Nephron progenitor cell (in vitro differentiated cells): Measurements from ENCODE around the gene LIX1L.

Experiments used
- DNase-seq: peaks from one replicate; pipeline ENCODE4 v3.0.0; 2021
- H3K27ac Mint-ChIP-seq: 2 replicates; pipeline ENCODE4 v1.8.0; 2021; ENCODE audit warnings: mild to moderate bottlenecking, moderate library complexity, mixed read lengths
- H3K27me3 Mint-ChIP-seq: 2 replicates; pipeline ENCODE4 v1.8.0; 2021; ENCODE audit warnings: mild to moderate bottlenecking, low read depth, mixed read lengths; ENCODE audit not compliant: poor library complexity
- H3K36me3 Mint-ChIP-seq: 2 replicates; pipeline ENCODE4 v1.8.0; 2021; ENCODE audit warnings: low read depth, mixed read lengths
- H3K4me1 Mint-ChIP-seq: 2 replicates; pipeline ENCODE4 v1.8.0; 2021; ENCODE audit warnings: mixed read lengths
- H3K4me3 Mint-ChIP-seq: 2 replicates; pipeline ENCODE4 v1.8.0; 2021; ENCODE audit warnings: mild to moderate bottlenecking, moderate library complexity, mixed read lengths
- H3K9me3 Mint-ChIP-seq: 2 replicates; pipeline ENCODE4 v1.8.0; 2021; ENCODE audit warnings: mild to moderate bottlenecking, moderate library complexity, mixed read lengths
- TF ChIP-seq, protein P1 (sequence below): fragments of 200-600 bp; sonication (generic); IDR thresholded peaks from 2 replicates; pipeline ENCODE4 v1.5.0; 2021; ENCODE audit warnings: antibody characterized with exemption

The LIX1L gene

DNA sequence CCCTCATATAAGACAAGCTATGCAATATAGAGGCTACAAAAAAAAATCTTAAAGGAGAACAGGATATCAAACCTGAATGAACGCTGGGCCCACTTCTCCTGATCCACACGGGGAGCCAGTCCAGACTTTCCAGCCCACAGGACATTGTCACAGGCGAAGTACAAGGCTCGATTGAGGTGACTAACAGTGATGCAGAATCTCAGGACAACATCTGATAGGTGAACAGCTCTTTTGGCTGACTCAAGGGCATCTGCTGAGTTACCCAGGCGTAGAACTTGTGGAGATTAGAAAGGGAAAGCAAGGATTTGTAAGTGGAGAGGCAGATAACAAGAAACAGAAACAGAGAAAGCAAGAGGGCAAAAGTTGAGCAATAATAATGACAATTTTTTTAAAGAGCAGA lies 41.1 kb downstream of the LIX1L start:
- no peaks in the 10 kb centered on the region for H3K27me3 Mint-ChIP-seq
- DNase-seq: no peak
- no peaks in the 10 kb centered on the region for H3K9me3 Mint-ChIP-seq
- H3K4me1 Mint-ChIP-seq: peaks cover 32% of the 10 kb centered on the region
- H3K27ac Mint-ChIP-seq: no peak overlapping the region
- TF ChIP-seq, protein P1, sequence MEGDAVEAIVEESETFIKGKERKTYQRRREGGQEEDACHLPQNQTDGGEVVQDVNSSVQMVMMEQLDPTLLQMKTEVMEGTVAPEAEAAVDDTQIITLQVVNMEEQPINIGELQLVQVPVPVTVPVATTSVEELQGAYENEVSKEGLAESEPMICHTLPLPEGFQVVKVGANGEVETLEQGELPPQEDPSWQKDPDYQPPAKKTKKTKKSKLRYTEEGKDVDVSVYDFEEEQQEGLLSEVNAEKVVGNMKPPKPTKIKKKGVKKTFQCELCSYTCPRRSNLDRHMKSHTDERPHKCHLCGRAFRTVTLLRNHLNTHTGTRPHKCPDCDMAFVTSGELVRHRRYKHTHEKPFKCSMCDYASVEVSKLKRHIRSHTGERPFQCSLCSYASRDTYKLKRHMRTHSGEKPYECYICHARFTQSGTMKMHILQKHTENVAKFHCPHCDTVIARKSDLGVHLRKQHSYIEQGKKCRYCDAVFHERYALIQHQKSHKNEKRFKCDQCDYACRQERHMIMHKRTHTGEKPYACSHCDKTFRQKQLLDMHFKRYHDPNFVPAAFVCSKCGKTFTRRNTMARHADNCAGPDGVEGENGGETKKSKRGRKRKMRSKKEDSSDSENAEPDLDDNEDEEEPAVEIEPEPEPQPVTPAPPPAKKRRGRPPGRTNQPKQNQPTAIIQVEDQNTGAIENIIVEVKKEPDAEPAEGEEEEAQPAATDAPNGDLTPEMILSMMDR: no peak
- peak overlapping the region; percentile 94 for H3K4me3 Mint-ChIP-seq
- peaks cover 46% of the 10 kb centered on the region for H3K36me3 Mint-ChIP-seq

DNA sequence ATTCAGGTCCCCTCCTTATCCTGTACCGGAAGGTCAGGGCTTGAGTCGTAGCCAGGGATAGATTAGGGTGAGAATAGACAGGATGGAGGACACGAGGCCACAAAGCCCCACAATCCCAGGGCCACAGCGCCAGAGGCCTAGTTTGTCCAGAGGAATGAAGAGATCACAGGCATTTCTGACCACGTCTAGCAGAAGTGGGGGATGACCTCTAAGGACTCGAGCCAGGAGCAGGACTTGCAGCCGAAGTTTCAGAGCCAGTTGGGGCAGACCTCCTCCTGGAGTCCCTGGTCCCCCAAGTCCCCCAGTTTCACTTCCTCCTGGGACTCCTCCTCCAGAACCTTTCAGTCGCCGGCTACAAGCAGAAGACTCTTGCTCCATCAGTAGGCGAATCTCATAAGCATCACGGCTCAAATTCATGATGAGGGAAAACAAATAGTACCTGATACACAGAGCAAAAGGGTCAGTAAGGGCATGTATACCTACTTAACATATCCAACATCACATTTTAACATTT lies 45.6 kb downstream of the LIX1L start:
- Mint-ChIP-seq H3K4me1 (peaks cover 23% of the 10 kb centered on the region), H3K27ac (no peak overlapping the region), H3K36me3 (peaks cover 36% of the 10 kb centered on the region), H3K27me3 (no peaks in the 10 kb centered on the region), H3K9me3 (no peaks in the 10 kb centered on the region), H3K4me3 (no peak overlapping the region)
- no peak for DNase-seq
- TF ChIP-seq, protein P1: no peak

DNA sequence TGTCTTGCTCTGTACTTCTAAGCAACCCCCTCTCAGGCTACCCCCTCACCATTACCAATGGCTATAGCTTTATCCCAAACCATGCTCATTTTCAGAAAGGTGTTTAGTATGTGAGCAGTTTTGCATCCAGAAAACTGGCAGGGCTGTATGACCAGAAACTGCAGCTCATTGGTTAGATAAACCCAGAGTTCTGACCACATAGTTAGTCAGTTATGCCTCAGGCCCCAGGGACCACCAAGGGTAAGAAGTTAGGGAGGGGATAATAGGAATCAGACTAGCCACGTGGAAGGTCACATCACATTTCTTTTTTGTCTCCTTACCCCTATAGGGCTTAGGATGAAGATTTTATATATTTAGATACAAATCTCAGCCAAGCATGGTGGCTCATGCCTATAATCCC lies 49.2 kb downstream of the LIX1L start:
- no peak for DNase-seq
- no peak overlapping the region for H3K27ac Mint-ChIP-seq

DNA sequence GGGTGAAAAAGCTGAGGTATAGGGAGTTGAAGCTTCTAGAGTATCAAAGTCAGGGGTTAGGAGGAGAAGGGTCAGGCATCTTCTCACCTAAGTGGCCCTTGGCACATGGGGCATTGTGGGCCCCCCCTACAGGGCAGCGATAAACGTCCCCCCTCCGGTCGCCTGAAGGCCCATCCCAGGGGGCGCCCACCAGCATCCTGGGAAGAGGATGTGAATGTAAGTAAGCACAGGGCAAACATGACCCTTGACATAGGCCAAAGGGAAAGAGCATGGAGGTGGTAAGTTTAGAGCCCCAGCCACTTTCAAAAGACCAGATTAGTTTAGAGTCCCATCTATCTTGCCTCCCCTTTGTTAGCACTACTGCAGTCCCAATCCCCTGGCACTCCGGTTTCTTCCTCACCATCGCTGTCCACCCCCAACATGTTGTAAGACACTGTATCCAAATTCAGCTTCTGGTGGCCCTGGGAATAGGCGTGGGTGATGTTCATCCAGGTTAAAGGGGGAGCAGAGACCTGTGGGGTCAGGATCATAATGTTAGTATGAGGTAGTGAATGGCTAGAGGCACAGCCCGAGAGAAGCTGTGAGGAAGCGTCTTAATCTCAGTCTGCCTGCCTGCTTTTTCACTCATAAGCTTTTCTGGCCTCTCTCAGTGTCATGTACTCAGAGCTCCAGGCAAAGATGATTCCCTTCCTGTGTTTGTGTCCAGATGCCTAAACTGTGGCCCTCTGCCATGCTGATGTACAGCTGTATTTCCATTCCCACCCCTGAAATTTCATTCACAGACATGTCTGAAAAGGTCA lies 50.7 kb downstream of the LIX1L start:
- Mint-ChIP-seq H3K27ac (no peak overlapping the region), H3K4me1 (peaks cover 35% of the 10 kb centered on the region), H3K27me3 (peaks cover 10% of the 10 kb centered on the region), H3K36me3 (no peaks in the 10 kb centered on the region), H3K4me3 (no peak overlapping the region), H3K9me3 (no peaks in the 10 kb centered on the region)
- TF ChIP-seq, protein P1: no peak
- DNase-seq: no peak

More for the DNA sequence above, 49.2 kb downstream of the LIX1L start:
- no peak overlapping the region for H3K4me3 Mint-ChIP-seq
- no peaks in the 10 kb centered on the region for H3K9me3 Mint-ChIP-seq
- peaks cover 4% of the 10 kb centered on the region for H3K36me3 Mint-ChIP-seq
- H3K27me3 Mint-ChIP-seq: peaks cover 5% of the 10 kb centered on the region
- peaks cover 24% of the 10 kb centered on the region for H3K4me1 Mint-ChIP-seq
- TF ChIP-seq, protein P1: no peak

DNA sequence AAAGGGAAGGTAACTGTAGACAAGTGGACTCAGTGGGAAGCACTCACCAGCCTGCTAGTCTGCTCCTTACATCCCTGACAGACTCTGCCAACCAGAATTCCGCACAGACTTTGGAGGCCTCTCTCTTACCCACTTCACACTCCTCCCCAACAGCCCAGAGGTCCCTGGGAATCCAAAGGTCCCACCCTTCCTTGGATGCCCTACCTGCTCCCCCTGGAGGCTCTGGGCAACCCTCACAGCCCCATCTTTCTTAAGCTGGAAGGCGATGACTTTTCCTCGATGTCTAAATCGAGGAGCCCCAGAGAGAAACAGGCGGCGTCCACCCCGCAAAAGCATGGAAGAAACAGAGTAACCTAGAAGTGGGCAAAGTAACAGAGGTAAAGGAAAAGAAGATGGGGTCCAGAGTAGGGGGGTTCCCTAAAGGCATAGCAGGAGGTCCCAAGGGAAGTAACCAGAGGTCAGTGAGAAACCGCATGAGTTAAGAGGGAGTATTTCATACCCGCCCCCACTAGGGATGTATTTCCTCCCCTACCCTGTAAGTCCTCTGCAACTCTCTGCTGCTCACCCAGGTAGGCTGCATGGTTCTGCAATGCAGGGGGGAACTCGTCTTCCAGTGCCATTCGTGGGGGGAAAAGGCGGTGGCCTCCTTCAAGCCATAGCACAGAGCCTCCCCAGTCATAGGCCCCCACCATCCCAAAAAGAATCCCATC lies 56.4 kb downstream of the LIX1L start:
- Mint-ChIP-seq H3K27ac (peak overlapping the region; percentile 15), H3K9me3 (no peaks in the 10 kb centered on the region), H3K36me3 (no peaks in the 10 kb centered on the region), H3K4me1 (peaks cover 33% of the 10 kb centered on the region), H3K4me3 (no peak overlapping the region), H3K27me3 (peaks cover 17% of the 10 kb centered on the region)
- no peak for DNase-seq
- TF ChIP-seq, protein P1: no peak
